HepG2 (cell line): Measurements from ENCODE around the gene CAPN9.

ENCODE experiments used
- JDP2 ChIP-seq: sonication (generic); formaldehyde crosslinking; IDR thresholded peaks from 2 replicates; pipeline ENCODE4 v1.8.1; 2022; ENCODE audit warnings: missing genetic modification reagents, borderline replicate concordance
- JUNB ChIP-seq: sonication (generic); formaldehyde crosslinking; IDR thresholded peaks from 2 replicates; pipeline ENCODE4 v1.8.0; 2022; ENCODE audit warnings: missing genetic modification reagents, mild to moderate bottlenecking, borderline replicate concordance
- MAZ ChIP-seq, 2 experiments: sonication (generic) in 1 of 2; formaldehyde crosslinking in 1 of 2; IDR thresholded peaks; 2 replicates each; pipeline versions ENCODE4 v1.5.0 to v1.6.1; 2012 to 2020; ENCODE audit warnings: low read depth in 2 of 2, mild to moderate bottlenecking in 2 of 2, borderline replicate concordance in 1 of 2, improper control_type of control experiment in 1 of 2, low read length in 1 of 2, missing genetic modification reagents in 1 of 2, moderate library complexity in 1 of 2
- MNT ChIP-seq: fragments of 450-650 bp; IDR thresholded peaks from 2 replicates; pipeline ENCODE4 v1.6.1; 2016
- NFE2L1 ChIP-seq: sonication (generic); formaldehyde crosslinking; IDR thresholded peaks from 2 replicates; pipeline ENCODE4 v1.4.0; 2020; ENCODE audit warnings: missing genetic modification reagents, mild to moderate bottlenecking, borderline replicate concordance
- PAF1 ChIP-seq: IDR thresholded peaks from 2 replicates; pipeline ENCODE4 v1.6.1; 2016; ENCODE audit warnings: missing genetic modification reagents, missing compliant biosample characterization
- POLR2A ChIP-seq, 2 experiments: IDR thresholded peaks; 2 replicates each; pipeline ENCODE4 v1.6.1; 2011; ENCODE audit warnings: low read depth in 2 of 2, low read length in 2 of 2, mild to moderate bottlenecking in 1 of 2, moderate library complexity in 1 of 2; ENCODE audit not compliant: insufficient read depth in 1 of 2
- POLR2G ChIP-seq: fragments of 200-400 bp; formaldehyde crosslinking; IDR thresholded peaks from 2 replicates; pipeline ENCODE4 v1.6.1; 2018; ENCODE audit warnings: mild to moderate bottlenecking, low read depth, low read length, moderate library complexity
- SAFB2 ChIP-seq: sonication (generic); formaldehyde crosslinking; IDR thresholded peaks from 2 replicates; pipeline ENCODE4 v1.5.1; 2020; ENCODE audit warnings: missing genetic modification reagents, low read depth, mild to moderate bottlenecking, borderline replicate concordance
- SALL2 ChIP-seq: sonication (generic); formaldehyde crosslinking; IDR thresholded peaks from 2 replicates; pipeline ENCODE4 v1.8.1; 2023; ENCODE audit warnings: mild to moderate bottlenecking, missing genetic modification reagents, inconsistent platforms
- TBL1XR1 ChIP-seq: fragments of 150-350 bp; IDR thresholded peaks from 2 replicates; pipeline ENCODE4 v1.6.1; 2014; ENCODE audit warnings: borderline replicate concordance, low read length; ENCODE audit not compliant: partially characterized antibody
- ZBTB7B ChIP-seq: sonication (generic); formaldehyde crosslinking; IDR thresholded peaks from 2 replicates; pipeline ENCODE4 v1.4.0; 2020; ENCODE audit warnings: missing genetic modification reagents
- ZNF777 ChIP-seq: sonication (generic); formaldehyde crosslinking; IDR thresholded peaks from 2 replicates; pipeline ENCODE4 v1.4.0; 2020; ENCODE audit warnings: missing genetic modification reagents
- TF ChIP-seq, protein P1 (sequence below): sonication (generic); formaldehyde crosslinking; IDR thresholded peaks from 2 replicates; pipeline ENCODE4 v1.4.0; 2020; ENCODE audit warnings: missing genetic modification reagents, mild to moderate bottlenecking, borderline replicate concordance

DNA sequence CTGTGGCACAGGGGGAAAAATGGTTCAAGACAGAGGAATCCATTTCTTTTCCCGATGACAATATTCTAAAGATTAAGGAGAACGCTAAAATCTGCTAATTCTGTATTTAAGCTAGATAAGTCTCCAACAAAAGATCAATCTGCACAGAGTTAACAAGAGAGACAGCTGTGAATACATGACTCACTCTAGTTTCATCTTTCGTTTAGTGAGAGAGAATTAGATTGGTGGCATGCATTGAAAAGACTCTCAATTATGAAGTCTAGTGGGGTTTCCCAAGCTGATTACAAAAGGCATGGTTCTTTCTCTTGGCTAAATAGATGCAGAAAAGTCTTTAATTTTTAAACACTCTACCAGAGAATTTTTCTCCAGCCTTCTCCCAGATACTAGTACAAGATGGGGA is 34.4 kb downstream of the CAPN9 start:
- TF ChIP-seq, protein P1, sequence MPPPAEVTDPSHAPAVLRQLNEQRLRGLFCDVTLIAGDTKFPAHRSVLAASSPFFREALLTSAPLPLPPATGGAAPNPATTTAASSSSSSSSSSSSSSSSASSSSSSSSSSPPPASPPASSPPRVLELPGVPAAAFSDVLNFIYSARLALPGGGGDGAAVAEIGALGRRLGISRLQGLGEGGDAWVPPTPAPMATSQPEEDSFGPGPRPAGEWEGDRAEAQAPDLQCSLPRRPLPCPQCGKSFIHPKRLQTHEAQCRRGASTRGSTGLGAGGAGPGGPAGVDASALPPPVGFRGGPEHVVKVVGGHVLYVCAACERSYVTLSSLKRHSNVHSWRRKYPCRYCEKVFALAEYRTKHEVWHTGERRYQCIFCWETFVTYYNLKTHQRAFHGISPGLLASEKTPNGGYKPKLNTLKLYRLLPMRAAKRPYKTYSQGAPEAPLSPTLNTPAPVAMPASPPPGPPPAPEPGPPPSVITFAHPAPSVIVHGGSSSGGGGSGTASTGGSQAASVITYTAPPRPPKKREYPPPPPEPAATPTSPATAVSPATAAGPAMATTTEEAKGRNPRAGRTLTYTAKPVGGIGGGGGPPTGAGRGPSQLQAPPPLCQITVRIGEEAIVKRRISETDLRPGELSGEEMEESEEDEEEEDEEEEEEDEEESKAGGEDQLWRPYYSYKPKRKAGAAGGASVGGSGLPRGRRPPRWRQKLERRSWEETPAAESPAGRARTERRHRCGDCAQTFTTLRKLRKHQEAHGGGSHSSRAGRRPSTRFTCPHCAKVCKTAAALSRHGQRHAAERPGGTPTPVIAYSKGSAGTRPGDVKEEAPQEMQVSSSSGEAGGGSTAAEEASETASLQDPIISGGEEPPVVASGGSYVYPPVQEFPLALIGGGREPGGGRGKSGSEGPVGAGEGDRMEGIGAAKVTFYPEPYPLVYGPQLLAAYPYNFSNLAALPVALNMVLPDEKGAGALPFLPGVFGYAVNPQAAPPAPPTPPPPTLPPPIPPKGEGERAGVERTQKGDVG: no peak
- no peak for TF ChIP-seq TBL1XR1
- TF ChIP-seq JUNB (CRISPR knock-in tag): no peak
- no peak for TF ChIP-seq NFE2L1 (CRISPR knock-in tag)
- no peak for TF ChIP-seq MNT
- TF ChIP-seq POLR2A (IDR thresholded peaks at IDR 0.05; ENCODE audit: insufficient read depth in 1 of 2, low read depth in 2 of 2, low read length in 2 of 2): no peak
- TF ChIP-seq MAZ (IDR thresholded peaks at IDR 0.05; ENCODE audit: borderline replicate concordance, low read depth, low read length): no peak
- no peak for TF ChIP-seq MAZ (CRISPR knock-in tag; IDR thresholded peaks at IDR 0.05; ENCODE audit: low read depth)
- no peak for TF ChIP-seq ZBTB7B (CRISPR knock-in tag)
- no peak for TF ChIP-seq JDP2 (CRISPR knock-in tag)
- no peak for TF ChIP-seq ZNF777 (CRISPR knock-in tag)
- no peak for TF ChIP-seq SAFB2
- TF ChIP-seq POLR2G: no peak
- no peak for TF ChIP-seq SALL2
- no peak for TF ChIP-seq PAF1 (CRISPR knock-in tag)
